ENCODE results near the gene NT5DC3. TPM values are rescaled to one million over a fixed set of nuclear protein-coding genes. Genes with fewer than 3 reads are reported as not detected.

NT5DC3 gene
- total RNA-seq, 1 experiment from 2014 or later: 12.5 TPM

DNA sequence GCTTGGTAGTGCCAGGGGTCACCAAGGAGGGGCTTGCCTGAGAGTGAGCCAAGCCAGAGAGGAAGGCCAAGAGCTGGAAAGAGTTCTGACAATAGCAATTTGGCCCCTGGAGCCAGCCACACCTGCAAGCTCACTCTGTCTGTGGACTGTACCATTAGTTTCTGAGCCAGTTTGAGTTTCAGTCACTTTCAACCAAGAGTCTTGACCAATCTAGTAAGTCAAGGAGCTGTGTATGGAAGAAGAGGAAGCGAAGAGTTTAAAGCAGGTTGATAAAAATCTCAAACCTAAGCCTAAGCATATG lies 38.5 kb downstream of the NT5DC3 start (continued):
- TF ChIP-seq, protein P1, sequence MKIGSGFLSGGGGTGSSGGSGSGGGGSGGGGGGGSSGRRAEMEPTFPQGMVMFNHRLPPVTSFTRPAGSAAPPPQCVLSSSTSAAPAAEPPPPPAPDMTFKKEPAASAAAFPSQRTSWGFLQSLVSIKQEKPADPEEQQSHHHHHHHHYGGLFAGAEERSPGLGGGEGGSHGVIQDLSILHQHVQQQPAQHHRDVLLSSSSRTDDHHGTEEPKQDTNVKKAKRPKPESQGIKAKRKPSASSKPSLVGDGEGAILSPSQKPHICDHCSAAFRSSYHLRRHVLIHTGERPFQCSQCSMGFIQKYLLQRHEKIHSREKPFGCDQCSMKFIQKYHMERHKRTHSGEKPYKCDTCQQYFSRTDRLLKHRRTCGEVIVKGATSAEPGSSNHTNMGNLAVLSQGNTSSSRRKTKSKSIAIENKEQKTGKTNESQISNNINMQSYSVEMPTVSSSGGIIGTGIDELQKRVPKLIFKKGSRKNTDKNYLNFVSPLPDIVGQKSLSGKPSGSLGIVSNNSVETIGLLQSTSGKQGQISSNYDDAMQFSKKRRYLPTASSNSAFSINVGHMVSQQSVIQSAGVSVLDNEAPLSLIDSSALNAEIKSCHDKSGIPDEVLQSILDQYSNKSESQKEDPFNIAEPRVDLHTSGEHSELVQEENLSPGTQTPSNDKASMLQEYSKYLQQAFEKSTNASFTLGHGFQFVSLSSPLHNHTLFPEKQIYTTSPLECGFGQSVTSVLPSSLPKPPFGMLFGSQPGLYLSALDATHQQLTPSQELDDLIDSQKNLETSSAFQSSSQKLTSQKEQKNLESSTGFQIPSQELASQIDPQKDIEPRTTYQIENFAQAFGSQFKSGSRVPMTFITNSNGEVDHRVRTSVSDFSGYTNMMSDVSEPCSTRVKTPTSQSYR (CRISPR knock-in tag; IDR thresholded peaks at IDR 0.05): no peak
- no peak for TF ChIP-seq TP53 (CRISPR knock-in tag; IDR thresholded peaks at IDR 0.05)
- TF ChIP-seq, protein P2, sequence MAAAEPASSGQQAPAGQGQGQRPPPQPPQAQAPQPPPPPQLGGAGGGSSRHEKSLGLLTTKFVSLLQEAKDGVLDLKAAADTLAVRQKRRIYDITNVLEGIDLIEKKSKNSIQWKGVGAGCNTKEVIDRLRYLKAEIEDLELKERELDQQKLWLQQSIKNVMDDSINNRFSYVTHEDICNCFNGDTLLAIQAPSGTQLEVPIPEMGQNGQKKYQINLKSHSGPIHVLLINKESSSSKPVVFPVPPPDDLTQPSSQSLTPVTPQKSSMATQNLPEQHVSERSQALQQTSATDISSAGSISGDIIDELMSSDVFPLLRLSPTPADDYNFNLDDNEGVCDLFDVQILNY (CRISPR knock-in tag; IDR thresholded peaks at IDR 0.05): no peak
- TF ChIP-seq IRF2 (CRISPR knock-in tag; IDR thresholded peaks at IDR 0.05; ENCODE audit: borderline replicate concordance, low read depth): no peak
- TF ChIP-seq FOXP1 (CRISPR knock-in tag; IDR thresholded peaks at IDR 0.05; ENCODE audit: borderline replicate concordance): no peak
- TF ChIP-seq, protein P3, sequence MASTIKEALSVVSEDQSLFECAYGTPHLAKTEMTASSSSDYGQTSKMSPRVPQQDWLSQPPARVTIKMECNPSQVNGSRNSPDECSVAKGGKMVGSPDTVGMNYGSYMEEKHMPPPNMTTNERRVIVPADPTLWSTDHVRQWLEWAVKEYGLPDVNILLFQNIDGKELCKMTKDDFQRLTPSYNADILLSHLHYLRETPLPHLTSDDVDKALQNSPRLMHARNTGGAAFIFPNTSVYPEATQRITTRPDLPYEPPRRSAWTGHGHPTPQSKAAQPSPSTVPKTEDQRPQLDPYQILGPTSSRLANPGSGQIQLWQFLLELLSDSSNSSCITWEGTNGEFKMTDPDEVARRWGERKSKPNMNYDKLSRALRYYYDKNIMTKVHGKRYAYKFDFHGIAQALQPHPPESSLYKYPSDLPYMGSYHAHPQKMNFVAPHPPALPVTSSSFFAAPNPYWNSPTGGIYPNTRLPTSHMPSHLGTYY (CRISPR knock-in tag; IDR thresholded peaks at IDR 0.05): no peak

DNA sequence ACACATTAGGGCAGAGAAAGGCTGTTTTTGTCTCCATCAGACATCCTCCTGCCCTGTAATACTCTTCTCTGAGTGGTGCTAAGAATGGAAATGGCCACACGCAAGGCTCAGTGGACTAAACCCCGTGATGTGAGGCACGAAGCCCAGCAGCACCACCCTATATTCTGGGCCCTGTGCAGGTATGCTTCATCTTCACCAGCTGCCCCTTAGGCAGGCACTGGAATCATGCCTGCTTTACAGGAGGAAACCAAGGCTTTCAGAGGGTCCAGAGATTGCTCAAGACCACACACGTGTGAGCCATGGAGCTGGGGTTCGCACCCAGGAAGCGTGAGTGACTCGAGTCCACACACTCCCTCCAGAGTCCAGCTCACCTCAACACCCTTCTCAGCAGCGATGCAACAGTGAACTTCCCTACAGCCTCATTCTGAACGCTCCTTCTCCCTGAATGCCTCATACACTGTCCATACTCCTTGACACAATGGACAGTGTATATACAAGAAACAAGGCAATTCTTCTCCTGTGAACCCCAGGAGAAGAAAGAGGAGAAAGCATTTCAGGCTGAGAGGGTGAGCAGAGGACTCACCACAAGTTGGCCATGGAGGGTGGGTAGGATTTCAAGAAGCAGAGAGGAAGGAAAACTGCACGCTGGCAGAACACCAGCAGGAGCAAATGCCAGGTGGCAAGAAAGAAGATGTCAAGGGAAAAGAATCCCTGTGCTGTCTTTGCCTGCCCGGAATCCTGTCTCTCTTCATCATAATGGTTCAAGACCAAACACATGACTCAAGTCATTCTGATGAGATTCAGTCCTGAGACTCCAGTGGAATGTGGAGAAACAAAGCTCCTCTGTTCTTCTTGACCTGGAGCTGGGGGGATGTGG lies 39.1 kb downstream of the NT5DC3 start:
- DNase-seq (ENCODE audit: low spot score) (no peak), ATAC-seq (no peak)
- ChIA-PET CTCF (interaction anchor here (1.3 kb wide), 1 partner anchor 227 kb away, joined by 3 read pairs; no protein-coding TSS in a partner anchor), POLR2A (no interaction called here)
- no peak overlapping the region for H3K4me3 Mint-ChIP-seq
- peaks cover 20% of the 10 kb centered on the region for H3K4me1 Mint-ChIP-seq
- H3K9me3 Mint-ChIP-seq: 0 out of 2 replicates have a peak, but pooled peaks cover 3% of the 10 kb centered on the region
- peaks cover 28% of the 10 kb centered on the region for H3K36me3 Mint-ChIP-seq
- no peak overlapping the region for H3K27ac Mint-ChIP-seq
- no peaks in the 10 kb centered on the region; the same call in 1 of the 2 replicates for H3K27me3 Mint-ChIP-seq (ENCODE audit: low read depth)
- TF ChIP-seq CREB1 (CRISPR knock-in tag; IDR thresholded peaks at IDR 0.05) (no peak), TEAD1 (CRISPR knock-in tag; IDR thresholded peaks at IDR 0.05) (no peak), ZBTB21 (CRISPR knock-in tag; IDR thresholded peaks at IDR 0.05; ENCODE audit: borderline replicate concordance) (no peak), NR1H2 (CRISPR knock-in tag; IDR thresholded peaks at IDR 0.05) (no peak), NR3C1 (CRISPR knock-in tag; conservative IDR thresholded peaks at IDR 0.05; ENCODE audit: low read depth) (no peak), ATF1 (CRISPR knock-in tag; IDR thresholded peaks at IDR 0.05) (no peak)
- TF ChIP-seq, protein P4, sequence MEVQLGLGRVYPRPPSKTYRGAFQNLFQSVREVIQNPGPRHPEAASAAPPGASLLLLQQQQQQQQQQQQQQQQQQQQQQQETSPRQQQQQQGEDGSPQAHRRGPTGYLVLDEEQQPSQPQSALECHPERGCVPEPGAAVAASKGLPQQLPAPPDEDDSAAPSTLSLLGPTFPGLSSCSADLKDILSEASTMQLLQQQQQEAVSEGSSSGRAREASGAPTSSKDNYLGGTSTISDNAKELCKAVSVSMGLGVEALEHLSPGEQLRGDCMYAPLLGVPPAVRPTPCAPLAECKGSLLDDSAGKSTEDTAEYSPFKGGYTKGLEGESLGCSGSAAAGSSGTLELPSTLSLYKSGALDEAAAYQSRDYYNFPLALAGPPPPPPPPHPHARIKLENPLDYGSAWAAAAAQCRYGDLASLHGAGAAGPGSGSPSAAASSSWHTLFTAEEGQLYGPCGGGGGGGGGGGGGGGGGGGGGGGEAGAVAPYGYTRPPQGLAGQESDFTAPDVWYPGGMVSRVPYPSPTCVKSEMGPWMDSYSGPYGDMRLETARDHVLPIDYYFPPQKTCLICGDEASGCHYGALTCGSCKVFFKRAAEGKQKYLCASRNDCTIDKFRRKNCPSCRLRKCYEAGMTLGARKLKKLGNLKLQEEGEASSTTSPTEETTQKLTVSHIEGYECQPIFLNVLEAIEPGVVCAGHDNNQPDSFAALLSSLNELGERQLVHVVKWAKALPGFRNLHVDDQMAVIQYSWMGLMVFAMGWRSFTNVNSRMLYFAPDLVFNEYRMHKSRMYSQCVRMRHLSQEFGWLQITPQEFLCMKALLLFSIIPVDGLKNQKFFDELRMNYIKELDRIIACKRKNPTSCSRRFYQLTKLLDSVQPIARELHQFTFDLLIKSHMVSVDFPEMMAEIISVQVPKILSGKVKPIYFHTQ (CRISPR knock-in tag; IDR thresholded peaks at IDR 0.05): no peak
- TF ChIP-seq, protein P5, sequence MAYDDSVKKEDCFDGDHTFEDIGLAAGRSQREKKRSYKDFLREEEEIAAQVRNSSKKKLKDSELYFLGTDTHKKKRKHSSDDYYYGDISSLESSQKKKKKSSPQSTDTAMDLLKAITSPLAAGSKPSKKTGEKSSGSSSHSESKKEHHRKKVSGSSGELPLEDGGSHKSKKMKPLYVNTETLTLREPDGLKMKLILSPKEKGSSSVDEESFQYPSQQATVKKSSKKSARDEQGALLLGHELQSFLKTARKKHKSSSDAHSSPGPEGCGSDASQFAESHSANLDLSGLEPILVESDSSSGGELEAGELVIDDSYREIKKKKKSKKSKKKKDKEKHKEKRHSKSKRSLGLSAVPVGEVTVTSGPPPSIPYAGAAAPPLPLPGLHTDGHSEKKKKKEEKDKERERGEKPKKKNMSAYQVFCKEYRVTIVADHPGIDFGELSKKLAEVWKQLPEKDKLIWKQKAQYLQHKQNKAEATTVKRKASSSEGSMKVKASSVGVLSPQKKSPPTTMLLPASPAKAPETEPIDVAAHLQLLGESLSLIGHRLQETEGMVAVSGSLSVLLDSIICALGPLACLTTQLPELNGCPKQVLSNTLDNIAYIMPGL (CRISPR knock-in tag; IDR thresholded peaks at IDR 0.05): no peak
- TF ChIP-seq, protein P6, sequence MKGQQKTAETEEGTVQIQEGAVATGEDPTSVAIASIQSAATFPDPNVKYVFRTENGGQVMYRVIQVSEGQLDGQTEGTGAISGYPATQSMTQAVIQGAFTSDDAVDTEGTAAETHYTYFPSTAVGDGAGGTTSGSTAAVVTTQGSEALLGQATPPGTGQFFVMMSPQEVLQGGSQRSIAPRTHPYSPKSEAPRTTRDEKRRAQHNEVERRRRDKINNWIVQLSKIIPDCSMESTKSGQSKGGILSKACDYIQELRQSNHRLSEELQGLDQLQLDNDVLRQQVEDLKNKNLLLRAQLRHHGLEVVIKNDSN (CRISPR knock-in tag; IDR thresholded peaks at IDR 0.05): no peak
- TF ChIP-seq, protein P7, sequence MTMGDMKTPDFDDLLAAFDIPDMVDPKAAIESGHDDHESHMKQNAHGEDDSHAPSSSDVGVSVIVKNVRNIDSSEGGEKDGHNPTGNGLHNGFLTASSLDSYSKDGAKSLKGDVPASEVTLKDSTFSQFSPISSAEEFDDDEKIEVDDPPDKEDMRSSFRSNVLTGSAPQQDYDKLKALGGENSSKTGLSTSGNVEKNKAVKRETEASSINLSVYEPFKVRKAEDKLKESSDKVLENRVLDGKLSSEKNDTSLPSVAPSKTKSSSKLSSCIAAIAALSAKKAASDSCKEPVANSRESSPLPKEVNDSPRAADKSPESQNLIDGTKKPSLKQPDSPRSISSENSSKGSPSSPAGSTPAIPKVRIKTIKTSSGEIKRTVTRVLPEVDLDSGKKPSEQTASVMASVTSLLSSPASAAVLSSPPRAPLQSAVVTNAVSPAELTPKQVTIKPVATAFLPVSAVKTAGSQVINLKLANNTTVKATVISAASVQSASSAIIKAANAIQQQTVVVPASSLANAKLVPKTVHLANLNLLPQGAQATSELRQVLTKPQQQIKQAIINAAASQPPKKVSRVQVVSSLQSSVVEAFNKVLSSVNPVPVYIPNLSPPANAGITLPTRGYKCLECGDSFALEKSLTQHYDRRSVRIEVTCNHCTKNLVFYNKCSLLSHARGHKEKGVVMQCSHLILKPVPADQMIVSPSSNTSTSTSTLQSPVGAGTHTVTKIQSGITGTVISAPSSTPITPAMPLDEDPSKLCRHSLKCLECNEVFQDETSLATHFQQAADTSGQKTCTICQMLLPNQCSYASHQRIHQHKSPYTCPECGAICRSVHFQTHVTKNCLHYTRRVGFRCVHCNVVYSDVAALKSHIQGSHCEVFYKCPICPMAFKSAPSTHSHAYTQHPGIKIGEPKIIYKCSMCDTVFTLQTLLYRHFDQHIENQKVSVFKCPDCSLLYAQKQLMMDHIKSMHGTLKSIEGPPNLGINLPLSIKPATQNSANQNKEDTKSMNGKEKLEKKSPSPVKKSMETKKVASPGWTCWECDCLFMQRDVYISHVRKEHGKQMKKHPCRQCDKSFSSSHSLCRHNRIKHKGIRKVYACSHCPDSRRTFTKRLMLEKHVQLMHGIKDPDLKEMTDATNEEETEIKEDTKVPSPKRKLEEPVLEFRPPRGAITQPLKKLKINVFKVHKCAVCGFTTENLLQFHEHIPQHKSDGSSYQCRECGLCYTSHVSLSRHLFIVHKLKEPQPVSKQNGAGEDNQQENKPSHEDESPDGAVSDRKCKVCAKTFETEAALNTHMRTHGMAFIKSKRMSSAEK (CRISPR knock-in tag; IDR thresholded peaks at IDR 0.05; ENCODE audit: borderline replicate concordance): no peak
- TF ChIP-seq, protein P1 (CRISPR knock-in tag; IDR thresholded peaks at IDR 0.05): no peak

All from WTC11 (cell line).